Panc1 (cell line): ENCODE results near the gene FAM53A. TPM values are rescaled to one million over a fixed set of nuclear protein-coding genes. Genes with fewer than 3 reads are reported as not detected.
A peak's percentile ranks its signal among the peaks of the same experiment; 100 is the strongest.

Experiments used
- ATAC-seq: fragments of 200-7000 bp; cut with Tn5 transposase; 2 replicates; pipeline ENCODE4 v1.9.1; 2020; ENCODE audit warnings: mild to moderate bottlenecking, moderate library complexity
- BruUV-seq: library from RNA; stranded (reverse); fragments of 400-500 nt; replicated peaks from 2 replicates; lab custom pipeline; 2021; lab: Mats Ljungman, UMichigan
- CTCF ChIA-PET: fragments of 300-600 bp; sonication (Branson Sonifier 250); formaldehyde crosslinking; loops from one replicate; lab custom pipeline; 2022; ENCODE audit warnings: antibody characterized with exemption; lab: Charles Lee
- POLR2A ChIA-PET: fragments of 300-600 bp; sonication (Branson Sonifier 250); formaldehyde crosslinking; loops from one replicate; lab custom pipeline; 2022; ENCODE audit warnings: antibody characterized with exemption; lab: Charles Lee
- DNase-seq: peaks from one replicate; pipeline ENCODE4 v3.0.0-alpha.2; 2010; ENCODE audit warnings: low read depth, low spot score
- H3K27ac ChIP-seq: 2 replicates; pipeline ENCODE4 v1.5.1; 2011; ENCODE audit warnings: mild to moderate bottlenecking, low read length, inconsistent platforms
- H3K27me3 ChIP-seq: fragments of 200-500 bp; sonication (Bioruptor generic); 2 replicates; pipeline ENCODE4 v1.6.0; 2014; ENCODE audit warnings: low read length, inconsistent platforms; ENCODE audit not compliant: control insufficient read depth, insufficient read depth
- H3K36me3 ChIP-seq: fragments of 200-500 bp; sonication (Bioruptor generic); 2 replicates; pipeline ENCODE4 v1.5.1; 2014; ENCODE audit warnings: inconsistent platforms, mild to moderate bottlenecking, low read length, moderate library complexity; ENCODE audit not compliant: control insufficient read depth, insufficient read depth
- H3K4me1 ChIP-seq: 2 replicates; pipeline ENCODE4 v1.5.1; 2011; ENCODE audit warnings: inconsistent platforms, mild to moderate bottlenecking, low read length, moderate library complexity; ENCODE audit not compliant: control insufficient read depth, insufficient read depth
- H3K4me3 ChIP-seq, 2 experiments: 2 replicates each; pipeline ENCODE4 v1.5.1; 2011 to 2012; ENCODE audit warnings: low read depth in 2 of 2, low read length in 2 of 2, mild to moderate bottlenecking in 2 of 2, inconsistent platforms in 1 of 2, moderate library complexity in 1 of 2
- H3K9me3 ChIP-seq: fragments of 200-500 bp; sonication (Bioruptor generic); 2 replicates; pipeline ENCODE4 v1.5.1; 2014; ENCODE audit warnings: low read depth, mild to moderate bottlenecking, inconsistent platforms, low read length, moderate library complexity; ENCODE audit not compliant: control insufficient read depth, insufficient read depth
- CTCF ChIP-seq: fragments of 450-650 bp; IDR thresholded peaks from 2 replicates; pipeline ENCODE4 v1.5.1; 2017; ENCODE audit warnings: mild to moderate bottlenecking
- POLR2AphosphoS5 ChIP-seq: IDR thresholded peaks from 2 replicates; pipeline ENCODE4 v1.6.1; 2012; ENCODE audit warnings: mild to moderate bottlenecking, low read depth, low read length, moderate library complexity
- SIN3A ChIP-seq: IDR thresholded peaks from 2 replicates; pipeline ENCODE4 v1.6.1; 2012; ENCODE audit warnings: low read depth, mild to moderate bottlenecking, low read length, moderate library complexity, borderline replicate concordance; ENCODE audit not compliant: insufficient read depth
- TCF7L2 ChIP-seq: IDR thresholded peaks from 2 replicates; pipeline ENCODE4 v1.6.1; 2011; ENCODE audit warnings: mild to moderate bottlenecking, low read depth, low read length, inconsistent platforms
- in situ Hi-C: cut with HindIII; loops from 2 replicates; pipeline ENCODE4 v1.10.0; 2016; ENCODE audit warnings: low sequenced_read_pairs, low pct_unique_long_range_greater_than_20kb
- intact Hi-C: fragments of 100-400 bp; cut with micrococcal nuclease; formaldehyde crosslinking; loops from one replicate; pipeline ENCODE4 v1.10.0; 2022; ENCODE audit not compliant: unreplicated experiment
- total RNA-seq: library from RNA; stranded (reverse); gene quantifications from one replicate; pipeline ENCODE4 v1.2.1, GENCODE V29; 2021; ENCODE audit not compliant: unreplicated experiment
- TF ChIP-seq, protein P1 (sequence below), 2 experiments: IDR thresholded peaks; 2 replicates each; pipeline ENCODE4 v1.6.1; 2011 to 2012; ENCODE audit warnings: low read depth in 2 of 2, control low read depth in 1 of 2, low read length in 1 of 2, mild to moderate bottlenecking in 1 of 2, moderate library complexity in 1 of 2; ENCODE audit not compliant: insufficient read depth in 1 of 2

The FAM53A gene
- total RNA-seq, 1 experiment from 2014 or later, result 7.0 TPM

DNA sequence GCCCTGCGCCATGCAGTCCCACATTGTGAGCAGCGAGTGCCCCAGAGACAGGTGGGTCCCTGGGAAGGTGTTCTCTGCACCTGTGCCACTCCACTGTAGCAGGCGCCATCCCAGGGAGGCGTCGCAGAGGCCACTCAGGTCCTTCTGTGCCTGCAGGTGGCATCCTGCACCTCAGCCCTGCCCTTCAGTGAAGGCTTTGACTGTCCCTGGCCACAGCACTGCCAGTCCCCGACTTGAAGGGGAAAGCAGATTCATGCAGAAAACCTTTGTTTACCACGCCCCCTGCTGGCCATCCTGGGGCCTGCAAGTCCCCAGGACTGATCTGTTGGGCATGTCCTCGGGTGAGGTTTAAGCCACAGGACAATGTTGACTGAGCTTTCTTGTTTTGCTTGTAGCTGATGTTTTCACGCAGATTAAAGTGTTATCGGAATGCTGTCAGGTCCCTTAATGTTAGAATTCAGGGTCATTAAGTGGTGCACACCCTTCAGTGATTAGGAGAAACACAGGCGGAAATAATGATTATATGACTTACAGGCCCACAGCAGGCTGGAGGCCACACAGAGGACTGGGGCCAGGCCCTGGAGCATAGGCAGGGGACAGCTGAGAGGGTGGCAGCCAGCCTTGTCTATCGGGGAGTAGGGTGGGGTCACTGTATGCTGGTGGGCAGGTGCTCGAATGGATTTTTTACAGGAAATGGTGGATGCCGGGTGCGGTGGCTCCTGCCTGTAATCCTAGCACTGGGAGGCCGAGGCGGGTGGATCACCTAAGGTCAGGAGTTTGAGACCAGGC is 42.2 kb upstream of the FAM53A start:
- in situ Hi-C loops, result no loop called here
- DNase-seq (peak; percentile 78), ATAC-seq (peak; percentile 46)
- Histone ChIP-seq H3K27me3 (no peaks in the 10 kb centered on the region), H3K36me3 (peaks cover 7% of the 10 kb centered on the region), H3K9me3 (no peaks in the 10 kb centered on the region), H3K27ac (peak overlapping the region; percentile 77), H3K4me3 (0 out of 4 replicates have a peak overlapping the region, but pooled peaks of 1 of the 2 experiments have one; percentile 4), H3K4me1 (peaks cover 33% of the 10 kb centered on the region)
- TF ChIP-seq POLR2AphosphoS5 (no peak), TCF7L2 (0 out of 2 replicates have a peak, but pooled peaks have one; percentile 18), CTCF (no peak), SIN3A (no peak)
- TF ChIP-seq, protein P1, sequence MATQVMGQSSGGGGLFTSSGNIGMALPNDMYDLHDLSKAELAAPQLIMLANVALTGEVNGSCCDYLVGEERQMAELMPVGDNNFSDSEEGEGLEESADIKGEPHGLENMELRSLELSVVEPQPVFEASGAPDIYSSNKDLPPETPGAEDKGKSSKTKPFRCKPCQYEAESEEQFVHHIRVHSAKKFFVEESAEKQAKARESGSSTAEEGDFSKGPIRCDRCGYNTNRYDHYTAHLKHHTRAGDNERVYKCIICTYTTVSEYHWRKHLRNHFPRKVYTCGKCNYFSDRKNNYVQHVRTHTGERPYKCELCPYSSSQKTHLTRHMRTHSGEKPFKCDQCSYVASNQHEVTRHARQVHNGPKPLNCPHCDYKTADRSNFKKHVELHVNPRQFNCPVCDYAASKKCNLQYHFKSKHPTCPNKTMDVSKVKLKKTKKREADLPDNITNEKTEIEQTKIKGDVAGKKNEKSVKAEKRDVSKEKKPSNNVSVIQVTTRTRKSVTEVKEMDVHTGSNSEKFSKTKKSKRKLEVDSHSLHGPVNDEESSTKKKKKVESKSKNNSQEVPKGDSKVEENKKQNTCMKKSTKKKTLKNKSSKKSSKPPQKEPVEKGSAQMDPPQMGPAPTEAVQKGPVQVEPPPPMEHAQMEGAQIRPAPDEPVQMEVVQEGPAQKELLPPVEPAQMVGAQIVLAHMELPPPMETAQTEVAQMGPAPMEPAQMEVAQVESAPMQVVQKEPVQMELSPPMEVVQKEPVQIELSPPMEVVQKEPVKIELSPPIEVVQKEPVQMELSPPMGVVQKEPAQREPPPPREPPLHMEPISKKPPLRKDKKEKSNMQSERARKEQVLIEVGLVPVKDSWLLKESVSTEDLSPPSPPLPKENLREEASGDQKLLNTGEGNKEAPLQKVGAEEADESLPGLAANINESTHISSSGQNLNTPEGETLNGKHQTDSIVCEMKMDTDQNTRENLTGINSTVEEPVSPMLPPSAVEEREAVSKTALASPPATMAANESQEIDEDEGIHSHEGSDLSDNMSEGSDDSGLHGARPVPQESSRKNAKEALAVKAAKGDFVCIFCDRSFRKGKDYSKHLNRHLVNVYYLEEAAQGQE (IDR thresholded peaks at IDR 0.05; ENCODE audit: insufficient read depth in 1 of 2, low read depth in 2 of 2, low read length in 1 of 2), result no peak
- no TSS peak for BruUV-seq
- intact Hi-C loops, result no loop called here
- POLR2A ChIA-PET, result no interaction called here
- CTCF ChIA-PET, result interaction anchor here (1.8 kb wide), 1 partner anchor 33 kb away, joined by 6 read pairs; no protein-coding TSS in a partner anchor

- no peak for TF ChIP-seq POLR2AphosphoS5
- no peak for TF ChIP-seq SIN3A
- TF ChIP-seq CTCF, result no peak
- TF ChIP-seq, protein P1 (IDR thresholded peaks at IDR 0.05; ENCODE audit: insufficient read depth in 1 of 2, low read depth in 2 of 2, low read length in 1 of 2), result no peak
- no peak for TF ChIP-seq TCF7L2
- intact Hi-C loops, result no loop called here
- peak overlapping the region; percentile 3; the same call in 1 of the 2 replicates for H3K27ac ChIP-seq
- peaks cover 33% of the 10 kb centered on the region for H3K4me1 ChIP-seq
- BruUV-seq, result no TSS peak
- H3K36me3 ChIP-seq, result peaks cover 7% of the 10 kb centered on the region
- H3K27me3 ChIP-seq, result no peaks in the 10 kb centered on the region
- H3K9me3 ChIP-seq, result no peaks in the 10 kb centered on the region
- in situ Hi-C loops, result no loop called here
- POLR2A ChIA-PET, result no interaction called here
- ATAC-seq, result no peak
- CTCF ChIA-PET, result interaction anchor here (1.8 kb wide), 1 partner anchor 32 kb away, joined by 6 read pairs; no protein-coding TSS in a partner anchor
- H3K4me3 ChIP-seq, result no peak overlapping the region
- no peak for DNase-seq
Measured at GRCh38 chr4:1725521-1725920, 41.4 kb upstream of the FAM53A start.
